NCI-H2196 (cell line): ENCODE measurements around the gene MMP13.
"Not testable (repeated sequence)": the region's sequence is repeated elsewhere in the genome, so short reads cannot be mapped to it uniquely, and the experiment has no call there.

Experiments
- DNase-seq: peaks from one replicate; lab custom pipeline; 2025; ENCODE audit not compliant: unreplicated experiment; lab: John Stamatoyannopoulos, UW

Gene MMP13

GRCh38 chr11:102955624-102956023 lies at the start of gene MMP13:
Gene MMP13, minus strand, starts transcription at chr11:102955732. Its CDS starts 27 bp downstream, at chr11:102955705.
- DNase-seq: no peak

GRCh38 chr11:103004234-103004633 lies 48.7 kb upstream of the MMP13 start:
- not testable (repeated sequence) for DNase-seq

- DNase-seq: no peak
Observed at GRCh38 chr11:102994105-102994504, 38.6 kb upstream of the MMP13 start.

- DNase-seq: no peak
Observed at GRCh38 chr11:102991776-102992175, 36.2 kb upstream of the MMP13 start.

DNA sequence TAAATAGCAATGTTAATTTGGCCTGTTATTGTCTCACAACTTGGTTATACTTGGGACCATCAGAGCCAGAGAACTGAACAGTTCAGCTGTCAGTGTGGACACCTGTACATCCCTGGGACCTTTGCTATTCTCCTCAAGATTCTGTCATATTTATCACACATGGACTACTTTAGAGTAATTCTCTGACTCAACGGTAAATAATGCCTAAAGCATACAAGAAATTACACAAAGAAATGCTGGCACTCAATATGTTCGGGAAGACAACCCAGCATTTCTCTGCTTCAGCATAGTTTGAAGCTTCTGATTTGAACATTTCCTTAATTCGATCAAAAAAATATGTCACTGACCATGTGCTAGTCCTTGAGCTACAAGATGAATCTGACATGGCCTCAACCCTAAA lies 34.6 kb upstream of the MMP13 start:
- DNase-seq: no peak

- no peak for DNase-seq
Observed at GRCh38 chr11:102989379-102990047, 34.0 kb upstream of the MMP13 start.

GRCh38 chr11:102986815-102987214 lies 31.3 kb upstream of the MMP13 start:
- DNase-seq: no peak

DNA sequence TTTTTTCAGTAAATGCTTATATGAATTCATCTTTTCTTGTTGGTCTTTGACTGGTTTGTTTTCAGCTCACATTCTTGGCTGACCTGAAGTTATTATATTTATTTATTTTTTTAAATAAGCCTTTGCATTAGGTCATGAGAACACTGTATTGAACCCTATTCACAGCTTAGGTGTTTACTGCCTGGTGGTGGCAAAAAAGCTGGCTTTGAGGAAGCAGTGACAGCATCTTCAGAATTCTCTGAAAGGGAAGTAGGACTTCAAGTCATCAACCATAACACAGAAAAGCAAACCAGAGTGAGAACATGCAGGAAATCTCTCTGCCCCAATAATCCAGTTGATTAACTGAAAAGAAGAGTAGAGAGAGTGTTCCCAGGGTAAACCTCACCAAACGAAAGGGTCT lies 30.3 kb upstream of the MMP13 start:
- DNase-seq: no peak

DNA sequence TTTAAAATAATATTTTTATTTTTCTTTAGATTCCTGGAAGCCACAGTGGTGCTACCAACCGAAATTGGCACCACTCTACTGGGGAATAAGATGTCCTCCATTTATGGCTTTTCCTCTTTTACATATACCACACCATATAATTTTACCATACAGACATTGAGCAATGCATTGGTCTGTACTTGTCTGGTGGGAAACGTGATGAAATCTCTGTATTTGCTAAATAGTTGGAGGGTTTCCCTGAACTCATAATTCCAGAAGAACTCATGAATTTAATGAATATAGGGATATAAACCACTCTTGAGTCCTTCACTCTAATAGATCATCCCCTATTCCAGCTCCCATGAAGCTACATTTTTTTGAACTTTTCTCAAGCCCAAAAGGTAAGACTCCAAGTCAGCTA lies 28.0 kb upstream of the MMP13 start:
- no peak for DNase-seq

DNA sequence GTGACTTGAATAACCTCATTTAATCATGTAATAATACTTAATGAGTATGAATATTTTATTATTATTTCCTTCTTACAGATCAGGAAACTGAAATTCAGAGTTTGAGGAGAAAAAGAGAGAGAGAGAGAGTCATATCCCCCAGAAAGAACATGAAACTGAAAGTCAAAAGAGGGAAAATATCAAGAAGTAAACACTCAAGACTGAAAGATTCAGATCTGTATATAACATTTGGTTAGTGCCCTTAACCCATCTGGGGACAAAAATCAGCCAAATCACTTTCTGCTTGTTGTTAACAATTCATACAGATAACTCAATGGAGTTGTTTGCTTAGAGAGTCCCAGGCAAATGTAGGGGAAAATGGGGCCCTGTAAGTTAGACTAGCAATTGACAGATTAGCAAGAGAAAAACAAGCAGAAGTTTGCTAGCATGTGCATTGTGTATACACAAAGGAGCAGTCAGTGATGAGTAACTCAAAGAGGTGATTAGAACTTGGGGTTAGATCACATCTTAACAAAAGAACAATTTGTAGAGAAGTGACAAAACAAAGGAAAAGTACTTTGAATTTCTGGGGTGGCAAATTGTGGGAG lies 25.9 kb upstream of the MMP13 start:
- DNase-seq: no peak

- no peak for DNase-seq
Observed at GRCh38 chr11:102974552-102975280, 19.2 kb upstream of the MMP13 start.

DNA sequence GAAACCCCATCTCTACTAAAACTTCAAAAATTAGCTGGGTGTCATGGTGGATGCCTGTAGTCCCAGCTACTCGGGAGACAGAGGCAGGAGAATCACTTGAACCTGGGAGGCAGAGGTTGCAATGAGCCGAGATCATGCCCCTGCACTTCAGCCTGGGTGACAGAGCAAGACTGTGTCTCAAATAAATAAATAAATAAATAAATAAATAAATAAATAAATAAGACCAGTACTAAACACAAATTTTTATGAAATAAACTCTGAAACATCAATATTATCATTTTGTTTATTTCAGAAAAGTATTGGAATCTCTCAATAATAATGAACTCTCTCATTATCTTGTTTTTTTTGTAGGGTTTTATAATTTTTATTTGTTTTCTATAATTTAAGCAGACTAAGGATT lies 18.2 kb upstream of the MMP13 start:
- not testable (repeated sequence) for DNase-seq

DNA sequence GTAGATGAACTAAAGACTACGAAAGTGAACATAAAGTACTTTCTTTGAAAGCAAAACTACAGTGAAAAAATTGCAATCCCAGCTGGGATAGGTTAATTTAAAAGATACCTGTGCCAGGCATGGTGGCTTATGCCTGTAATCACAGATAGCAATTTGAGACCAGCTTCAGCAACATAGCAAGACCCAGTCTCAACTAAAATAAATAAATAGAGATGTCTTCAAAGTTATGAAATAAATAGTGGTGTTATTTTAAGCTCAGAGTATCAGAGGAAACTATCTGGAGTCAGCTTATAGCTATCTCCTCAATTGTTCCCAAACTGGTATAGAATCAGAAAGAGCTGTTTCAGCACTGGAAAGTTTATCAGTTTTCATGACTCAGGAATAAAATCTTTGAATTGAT lies 17.3 kb upstream of the MMP13 start:
- no peak for DNase-seq

DNA sequence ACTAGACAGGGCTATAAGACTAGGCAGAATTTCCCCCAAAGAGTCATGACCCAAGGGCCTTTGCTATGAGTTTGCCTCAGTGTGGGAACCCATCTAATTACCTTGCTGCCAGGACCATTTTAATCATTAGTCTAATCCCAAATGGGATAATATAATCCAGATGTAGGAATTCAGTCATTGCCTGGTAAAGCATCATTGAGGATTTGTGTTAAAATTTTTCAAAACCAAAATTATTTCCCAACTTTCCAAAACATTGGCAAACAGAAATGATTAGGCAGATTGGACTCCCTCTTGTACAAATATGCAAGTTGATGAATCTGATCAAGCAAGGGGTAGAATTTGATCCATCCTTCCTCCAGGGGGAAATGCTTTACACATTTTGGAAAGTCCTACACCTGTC lies 16.2 kb upstream of the MMP13 start:
- no peak for DNase-seq

- no peak for DNase-seq
Observed at GRCh38 chr11:102967497-102967896, 12.0 kb upstream of the MMP13 start.

GRCh38 chr11:102966011-102966410 lies 10.5 kb upstream of the MMP13 start:
- no peak for DNase-seq

GRCh38 chr11:102964867-102965266 lies 9.3 kb upstream of the MMP13 start:
- DNase-seq: no peak

DNA sequence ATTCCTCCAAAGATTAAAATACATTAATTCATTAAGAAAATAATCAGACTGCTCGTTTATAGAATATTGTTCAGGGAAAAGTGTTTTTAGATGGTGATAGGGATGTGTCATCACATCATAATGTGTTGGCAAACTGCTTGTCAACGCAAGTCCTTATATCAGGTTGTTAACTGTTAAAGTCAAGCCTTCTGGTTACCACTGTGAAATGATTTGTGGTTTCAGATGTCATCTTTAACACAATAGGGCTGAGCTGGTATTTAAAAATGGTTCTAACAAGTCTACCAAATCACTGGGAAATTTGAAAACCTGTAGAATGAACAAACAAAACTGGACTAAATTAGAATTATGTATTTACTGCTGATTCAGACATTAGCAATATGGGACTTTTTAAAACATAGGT lies 2.4 kb upstream of the MMP13 start:
- DNase-seq: no peak

DNA sequence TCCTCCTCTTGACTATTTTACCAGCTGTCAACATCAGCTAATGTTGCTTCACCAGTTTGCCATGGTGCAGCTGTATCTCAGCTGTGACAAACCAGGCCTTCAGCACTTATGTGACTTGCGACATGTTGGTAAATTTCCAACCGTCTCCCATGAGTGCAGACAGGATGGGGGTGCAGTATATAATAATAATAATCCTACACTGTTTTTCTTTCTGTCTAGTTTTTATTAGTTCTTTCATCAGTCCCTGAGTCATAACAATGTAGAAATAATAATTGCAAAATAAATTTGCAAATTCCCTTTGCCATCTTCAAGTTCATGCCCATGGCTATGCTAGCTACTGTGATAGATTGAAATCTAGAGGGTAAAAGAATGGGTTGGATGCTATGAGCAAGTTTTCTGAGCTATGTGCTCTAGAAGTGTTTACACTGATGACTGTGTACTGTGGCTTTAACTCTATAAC lies 4.9 kb downstream of the MMP13 start:
- DNase-seq: no peak

DNA sequence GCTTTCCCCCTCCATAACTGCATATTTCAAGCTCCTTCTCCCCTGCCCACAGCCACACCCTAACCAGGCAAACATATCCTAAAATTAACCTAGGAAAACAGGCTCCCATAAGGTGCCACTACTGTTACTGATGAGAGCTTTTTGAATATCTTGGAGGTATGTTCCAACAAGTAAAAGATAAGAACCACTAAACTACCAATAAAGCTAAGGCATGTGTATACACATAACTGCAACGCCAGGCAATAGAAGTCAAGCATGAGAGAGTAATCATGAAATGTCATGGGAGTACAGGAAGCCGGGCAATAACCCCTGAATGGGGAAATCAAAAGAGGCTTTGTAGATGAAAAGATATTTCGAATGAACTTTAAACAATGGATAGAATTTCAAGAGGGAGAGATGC lies 9.3 kb downstream of the MMP13 start:
- no peak for DNase-seq

DNA sequence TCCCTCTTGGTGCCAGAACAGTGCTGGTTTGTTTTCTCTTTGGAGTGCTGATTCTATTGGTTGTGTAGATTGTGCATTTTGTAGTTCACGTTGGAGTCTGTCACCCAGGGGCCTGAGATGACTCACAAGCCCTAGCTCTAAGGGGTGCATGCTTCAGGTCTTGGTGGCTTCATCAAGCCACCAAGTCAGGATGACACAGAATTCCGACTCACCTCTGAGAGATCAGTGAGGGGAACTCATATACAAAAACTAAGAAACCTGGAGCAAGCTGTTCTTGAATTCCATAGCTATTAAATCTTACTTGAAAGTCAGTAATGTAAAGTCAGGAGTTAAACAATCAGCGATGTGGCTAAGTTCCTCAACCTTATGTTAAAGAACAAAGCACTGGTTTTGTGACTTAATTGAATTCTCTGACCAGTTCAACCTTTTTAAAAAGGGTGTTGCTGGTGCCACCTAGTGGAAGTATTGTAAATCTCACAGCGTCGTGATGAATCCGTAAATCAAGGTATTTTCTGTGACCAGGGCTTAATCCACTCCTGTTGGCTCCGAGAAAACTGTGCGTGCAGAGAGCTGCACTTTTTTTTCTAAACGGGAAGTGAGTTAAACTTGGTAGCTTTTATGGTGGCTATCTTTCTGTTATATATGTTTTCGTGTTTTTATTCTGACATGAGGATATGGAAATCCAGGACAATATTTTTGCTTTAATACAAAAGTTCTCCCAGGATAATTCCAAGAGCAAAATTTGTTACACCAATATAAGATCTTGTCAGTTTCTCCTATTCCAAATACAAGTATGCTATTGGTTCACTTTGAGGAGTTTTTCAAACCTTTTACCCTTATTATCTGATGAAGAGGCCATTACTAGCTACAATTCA lies 14.6 kb downstream of the MMP13 start:
- DNase-seq: peak; percentile 68
